Keratinocyte (primary cell): Measurements from ENCODE around the gene TMC5. TPM values are rescaled to one million over a fixed set of nuclear protein-coding genes. Genes with fewer than 3 reads are reported as not detected.

ENCODE experiments used
- DNase-seq: peaks from one replicate; pipeline ENCODE4 v3.0.0-alpha.2; 2011; ENCODE audit warnings: low read depth, missing footprints, low spot score
- FAIRE-seq: peaks from 2 replicates; lab custom pipeline; 2011; peaks lifted over from hg19 to GRCh38; lab: Jason Lieb, UNC
- H2AFZ ChIP-seq: 2 replicates; pipeline ENCODE4 v1.6.0; 2012; ENCODE audit warnings: low read length, control low read depth, inconsistent platforms; ENCODE audit not compliant: control insufficient read depth
- H3K27ac ChIP-seq: 2 replicates; pipeline ENCODE4 v1.5.1; 2011; ENCODE audit warnings: low read length; ENCODE audit not compliant: control insufficient read depth, insufficient read depth
- H3K27me3 ChIP-seq: 3 replicates; pipeline ENCODE4 v1.6.0; 2011; ENCODE audit warnings: low read length; ENCODE audit not compliant: control insufficient read depth, insufficient read depth; ENCODE audit errors: extremely low read depth
- H3K36me3 ChIP-seq, 2 experiments: 2 replicates in 1 of 2; 3 replicates in 1 of 2; pipeline ENCODE4 v1.5.1; 2011; ENCODE audit warnings: low read length in 2 of 2, mild to moderate bottlenecking in 1 of 2; ENCODE audit not compliant: control insufficient read depth in 2 of 2, insufficient read depth in 2 of 2; ENCODE audit errors: extremely low read depth in 1 of 2
- H3K4me1 ChIP-seq: 3 replicates; pipeline ENCODE4 v1.5.1; 2011; ENCODE audit warnings: low read length; ENCODE audit not compliant: control insufficient read depth, insufficient read depth; ENCODE audit errors: extremely low read depth
- H3K4me2 ChIP-seq: 3 replicates; pipeline ENCODE4 v1.6.0; 2011; ENCODE audit warnings: low read depth, low read length; ENCODE audit not compliant: control insufficient read depth, insufficient read depth; ENCODE audit errors: extremely low read depth
- H3K4me3 ChIP-seq, 3 experiments: fragments of 200-600 bp in 1 of 3; sonication (generic) in 1 of 3; 2 replicates in 2 of 3; 3 replicates in 1 of 3; pipeline ENCODE4 v1.5.1; 2011 to 2016; ENCODE audit warnings: low read length in 3 of 3, mild to moderate bottlenecking in 3 of 3, control low read depth in 2 of 3, inconsistent platforms in 1 of 3, low read depth in 1 of 3, mixed read lengths in 1 of 3, mixed run types in 1 of 3, moderate library complexity in 1 of 3; ENCODE audit not compliant: control insufficient read depth in 2 of 3, insufficient read depth in 2 of 3; ENCODE audit errors: extremely low read depth in 1 of 3
- H3K79me2 ChIP-seq: 2 replicates; pipeline ENCODE4 v1.6.0; 2012; ENCODE audit warnings: low read length; ENCODE audit not compliant: control insufficient read depth, insufficient read depth
- H3K9ac ChIP-seq: 3 replicates; pipeline ENCODE4 v1.6.0; 2011; ENCODE audit warnings: low read length; ENCODE audit not compliant: control insufficient read depth, insufficient read depth; ENCODE audit errors: extremely low read depth
- H3K9me1 ChIP-seq: 3 replicates; pipeline ENCODE4 v1.6.0; 2011; ENCODE audit warnings: low read length; ENCODE audit not compliant: control insufficient read depth, insufficient read depth; ENCODE audit errors: extremely low read depth
- H3K9me3 ChIP-seq: 2 replicates; pipeline ENCODE4 v1.5.1; 2012; ENCODE audit warnings: low read depth, low read length; ENCODE audit not compliant: control insufficient read depth
- H4K20me1 ChIP-seq: 3 replicates; pipeline ENCODE4 v1.6.0; 2011; ENCODE audit warnings: low read length; ENCODE audit not compliant: control insufficient read depth, insufficient read depth; ENCODE audit errors: extremely low read depth
- EZH2 ChIP-seq: IDR thresholded peaks from one replicate; pipeline ENCODE4 v1.6.1; 2012; ENCODE audit warnings: inconsistent platforms, mild to moderate bottlenecking, low read length, moderate library complexity
- dilution Hi-C: fragments of 300-500 bp; cut with MboI; formaldehyde crosslinking; loops from one replicate; pipeline ENCODE4 v1.7.0; 2020; ENCODE audit warnings: low sequenced_read_pairs; ENCODE audit not compliant: extremely low pct_ligation_motif_present
- polyA plus RNA-seq, 5 experiments: library from polyadenylated mRNA; depleted of rRNA in 3 of 5; stranded (reverse) in 3 of 5; stranded (forward) in 1 of 5; unstranded in 1 of 5; fragments of >200 nt; gene quantifications; 1 replicate in 1 of 5; 2 replicates in 3 of 5; 3 replicates in 1 of 5; pipeline versions ENCODE4 v1.2.1 to v1.2.3, GENCODE V29; 2011 to 2012; ENCODE audit warnings: missing spikeins in 2 of 5, low read depth in 1 of 5, low replicate concordance in 1 of 5
- TF ChIP-seq, protein P1 (sequence below), 3 experiments: IDR thresholded peaks in 1 of 3; conservative IDR thresholded peaks in 1 of 3; optimal IDR thresholded peaks in 1 of 3; 2 replicates in 2 of 3; 3 replicates in 1 of 3; pipeline versions ENCODE3 to v1.5.1; 2011; ENCODE audit warnings: low read length in 3 of 3, mild to moderate bottlenecking in 3 of 3, moderate library complexity in 2 of 3, control low read depth in 1 of 3, inconsistent platforms in 1 of 3; ENCODE audit not compliant: insufficient read depth in 2 of 3; ENCODE audit errors: extremely low read depth in 1 of 3

Gene TMC5
- polyA plus RNA-seq, 1 donor (not counting 4 experiments of a cell fraction or from before 2014, with no cell fraction given), result 0.18 TPM

DNA sequence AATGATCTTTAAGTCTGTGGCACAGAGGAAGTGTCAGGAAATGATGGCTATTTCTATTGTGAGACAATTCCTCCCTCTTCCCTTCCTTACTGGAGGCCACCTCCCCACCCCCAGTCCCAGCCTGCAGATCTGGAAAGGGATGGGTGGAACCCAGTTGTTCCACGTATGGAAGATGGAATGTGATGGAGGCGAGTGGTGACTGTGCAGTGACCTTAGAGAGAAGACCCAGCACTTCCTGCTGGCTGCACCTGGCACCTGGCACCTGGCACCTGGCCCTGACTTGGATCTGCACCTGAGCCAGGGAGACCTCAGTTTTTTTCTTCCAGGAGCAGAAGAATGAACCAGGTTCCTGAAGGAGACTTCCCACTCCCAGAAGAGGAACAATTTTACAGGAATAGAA is 33.0 kb upstream of the TMC5 start:
- Histone ChIP-seq H3K27me3 (no peaks in the 10 kb centered on the region), H3K4me1 (peaks cover 13% of the 10 kb centered on the region), H3K9me3 (peaks cover 2% of the 10 kb centered on the region), H2AFZ (no peak overlapping the region), H4K20me1 (no peaks in the 10 kb centered on the region), H3K9me1 (no peaks in the 10 kb centered on the region), H3K9ac (no peak overlapping the region), H3K36me3 (no peaks in the 10 kb centered on the region), H3K79me2 (no peaks in the 10 kb centered on the region), H3K27ac (no peak overlapping the region), H3K4me2 (peak overlapping the region; percentile 22), H3K4me3 (no peak overlapping the region)
- DNase-seq, result peak; percentile 68
- FAIRE-seq, result peak; percentile 73
- no peak for TF ChIP-seq EZH2
- TF ChIP-seq, protein P1, sequence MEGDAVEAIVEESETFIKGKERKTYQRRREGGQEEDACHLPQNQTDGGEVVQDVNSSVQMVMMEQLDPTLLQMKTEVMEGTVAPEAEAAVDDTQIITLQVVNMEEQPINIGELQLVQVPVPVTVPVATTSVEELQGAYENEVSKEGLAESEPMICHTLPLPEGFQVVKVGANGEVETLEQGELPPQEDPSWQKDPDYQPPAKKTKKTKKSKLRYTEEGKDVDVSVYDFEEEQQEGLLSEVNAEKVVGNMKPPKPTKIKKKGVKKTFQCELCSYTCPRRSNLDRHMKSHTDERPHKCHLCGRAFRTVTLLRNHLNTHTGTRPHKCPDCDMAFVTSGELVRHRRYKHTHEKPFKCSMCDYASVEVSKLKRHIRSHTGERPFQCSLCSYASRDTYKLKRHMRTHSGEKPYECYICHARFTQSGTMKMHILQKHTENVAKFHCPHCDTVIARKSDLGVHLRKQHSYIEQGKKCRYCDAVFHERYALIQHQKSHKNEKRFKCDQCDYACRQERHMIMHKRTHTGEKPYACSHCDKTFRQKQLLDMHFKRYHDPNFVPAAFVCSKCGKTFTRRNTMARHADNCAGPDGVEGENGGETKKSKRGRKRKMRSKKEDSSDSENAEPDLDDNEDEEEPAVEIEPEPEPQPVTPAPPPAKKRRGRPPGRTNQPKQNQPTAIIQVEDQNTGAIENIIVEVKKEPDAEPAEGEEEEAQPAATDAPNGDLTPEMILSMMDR (optimal IDR thresholded peaks at IDR 0.05 in 1 of 3, IDR thresholded peaks at IDR 0.05 in 1 of 3, conservative IDR thresholded peaks at IDR 0.05 in 1 of 3; ENCODE audit: extremely low read depth in 1 of 3, insufficient read depth in 2 of 3, low read length in 3 of 3), result no peak
- dilution Hi-C loops, result no loop called here

- H2AFZ ChIP-seq, result no peak overlapping the region
- H3K4me1 ChIP-seq, result peaks cover 13% of the 10 kb centered on the region
- H3K9me1 ChIP-seq, result no peaks in the 10 kb centered on the region
- dilution Hi-C loops, result no loop called here
- H3K36me3 ChIP-seq, result no peaks in the 10 kb centered on the region
- FAIRE-seq (no peak), DNase-seq (no peak)
- TF ChIP-seq, protein P1 (optimal IDR thresholded peaks at IDR 0.05 in 1 of 3, IDR thresholded peaks at IDR 0.05 in 1 of 3, conservative IDR thresholded peaks at IDR 0.05 in 1 of 3; ENCODE audit: extremely low read depth in 1 of 3, insufficient read depth in 2 of 3, low read length in 3 of 3), result no peak
- no peak for TF ChIP-seq EZH2
- H4K20me1 ChIP-seq, result no peaks in the 10 kb centered on the region
- no peak overlapping the region for H3K4me3 ChIP-seq
- no peak overlapping the region for H3K27ac ChIP-seq
- peaks cover 2% of the 10 kb centered on the region for H3K9me3 ChIP-seq
- no peak overlapping the region for H3K9ac ChIP-seq
- no peak overlapping the region for H3K4me2 ChIP-seq
- no peaks in the 10 kb centered on the region for H3K27me3 ChIP-seq
- no peaks in the 10 kb centered on the region for H3K79me2 ChIP-seq
Observed at GRCh38 chr16:19386525-19386924, 31.2 kb upstream of the TMC5 start.
